Caki2 (cell line): ENCODE data around the gene VPS9D1. TPM values are rescaled to one million over a fixed set of nuclear protein-coding genes. Genes with fewer than 3 reads are reported as not detected.
"Not testable (repeated sequence)": the region's sequence is repeated elsewhere in the genome, so short reads cannot be mapped to it uniquely, and the experiment has no call there.

Experiments
- DNase-seq: peaks from one replicate; pipeline ENCODE4 v3.0.0-alpha.2; 2015; ENCODE audit warnings: low read depth
- in situ Hi-C: cut with HindIII; loops from 2 replicates; pipeline ENCODE4 v1.10.0; 2016; ENCODE audit warnings: low sequenced_read_pairs, low pct_unique_long_range_greater_than_20kb, mixed read lengths
- total RNA-seq: library from RNA; depleted of rRNA; stranded (reverse); fragments of >200 nt; shearing (Covaris generic); gene quantifications from 2 replicates; pipeline ENCODE4 v1.2.3, GENCODE V29; 2014; ENCODE audit warnings: low replicate concordance

The VPS9D1 gene
- total RNA-seq, 1 experiment from 2014 or later, result 13.5 TPM

DNA sequence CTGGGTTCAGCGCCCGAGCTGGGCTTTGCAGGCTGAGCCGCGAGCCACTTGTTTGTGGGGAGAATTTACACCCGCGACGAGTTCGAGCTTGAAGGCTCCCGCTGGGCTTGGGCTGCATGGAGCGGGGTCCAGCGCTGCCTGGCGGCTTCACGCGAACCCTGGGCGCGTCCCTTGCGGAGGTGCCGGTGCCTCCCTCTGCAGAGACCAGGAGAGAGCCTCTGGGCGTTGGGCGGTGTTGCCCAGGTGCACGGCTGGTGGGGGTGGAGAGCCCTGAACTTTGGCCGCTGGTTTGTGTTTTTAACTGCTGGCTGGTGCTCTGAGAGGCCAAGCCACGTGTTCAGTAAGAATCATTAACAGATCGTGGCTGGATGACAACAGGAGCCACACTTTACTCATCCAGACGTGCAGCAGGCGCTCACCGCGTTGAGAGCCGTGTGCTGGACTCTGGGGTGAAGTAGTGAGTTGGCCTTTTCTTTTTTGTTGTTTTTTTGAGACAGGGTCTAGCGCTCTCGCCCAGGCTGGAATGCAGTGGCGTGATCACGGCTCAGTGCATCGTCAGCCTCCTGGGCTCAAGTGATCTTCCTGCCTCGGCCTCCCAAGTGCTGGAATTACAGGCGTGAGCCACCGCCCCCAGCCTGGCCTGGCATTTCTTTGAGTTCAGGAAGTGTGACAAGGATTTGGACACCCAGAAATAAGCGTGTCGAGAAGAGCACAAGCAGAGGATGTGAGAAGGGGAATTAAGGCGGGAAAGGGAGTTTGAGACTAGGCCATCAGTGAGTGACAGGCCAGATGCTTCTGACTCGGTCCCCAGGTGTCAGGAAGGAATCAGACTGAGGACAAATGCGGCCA, 33.4 kb downstream of the VPS9D1 start:
- in situ Hi-C loops, result no loop called here
- peak; percentile 99 for DNase-seq

DNA sequence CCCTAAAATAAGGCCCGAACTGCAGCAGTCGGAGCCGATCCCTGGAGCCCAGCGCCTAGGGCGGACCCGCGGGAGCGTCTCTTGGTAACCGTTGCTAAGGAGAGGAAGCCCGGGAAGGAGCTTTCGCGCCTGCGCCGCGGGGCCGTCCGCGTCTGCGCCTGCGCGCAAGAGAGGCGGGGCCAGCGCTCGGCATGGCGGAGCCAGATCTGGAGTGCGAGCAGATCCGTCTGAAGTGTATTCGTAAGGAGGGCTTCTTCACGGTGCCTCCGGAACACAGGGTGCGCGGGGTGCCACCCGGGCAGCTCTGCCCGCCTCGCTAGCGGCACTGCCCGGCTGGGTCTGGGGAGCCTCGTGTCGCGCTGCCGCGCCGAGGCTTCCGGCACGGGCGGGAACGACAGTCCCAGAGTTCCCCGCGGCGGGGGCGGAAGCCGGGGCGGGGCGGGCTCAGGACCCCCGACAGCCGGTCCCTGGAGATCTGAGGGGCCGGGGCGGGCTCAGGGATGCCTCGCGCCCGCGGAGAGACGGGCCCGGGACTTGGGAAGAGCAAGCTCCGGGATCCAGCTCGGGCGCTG, 34.1 kb downstream of the VPS9D1 start, which contains the start of gene CDK10:
Gene CDK10 (plus strand): TSS at position 170 of the 572 bp plus-strand sequence. CDS start 22 bp downstream, at position 192.
- DNase-seq, result peak; percentile 86
- in situ Hi-C loops, result no loop called here

DNA sequence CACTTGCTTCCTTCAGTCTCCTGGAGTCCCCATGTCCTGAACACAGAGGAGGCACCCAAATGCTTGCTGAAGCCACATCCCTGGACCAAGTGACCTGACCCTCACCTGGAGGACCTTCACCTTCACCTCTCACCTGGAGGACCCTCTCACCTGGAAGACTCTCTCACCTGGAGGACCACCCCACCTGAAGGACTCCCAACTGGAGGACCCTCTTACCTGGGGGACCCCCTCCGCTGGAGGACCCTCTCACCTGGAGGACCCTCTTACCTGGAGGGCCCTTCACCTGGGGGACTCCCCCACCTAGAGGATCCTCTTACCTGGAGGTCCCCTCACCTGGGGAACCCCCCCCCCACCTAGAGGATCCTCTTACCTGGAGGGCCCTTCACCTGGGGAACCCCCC, 34.8 kb downstream of the VPS9D1 start:
- no peak for DNase-seq
- in situ Hi-C loops, result no loop called here

GRCh38 chr16:89678258-89678657, 42.4 kb downstream of the VPS9D1 start:
- no peak for DNase-seq
- in situ Hi-C loops, result no loop called here

- in situ Hi-C loops, result no loop called here
- no peak for DNase-seq
Measured at GRCh38 chr16:89672177-89672941, 48.3 kb downstream of the VPS9D1 start.

GRCh38 chr16:89671565-89671964, 49.1 kb downstream of the VPS9D1 start:
- in situ Hi-C loops, DNase-seq: not testable (repeated sequence)

GRCh38 chr16:89670496-89671431, 49.9 kb downstream of the VPS9D1 start:
- in situ Hi-C loops, result no loop called here
- DNase-seq, result peak; percentile 31

- DNase-seq, result no peak
- in situ Hi-C loops, result no loop called here
Measured at GRCh38 chr16:89669755-89670154, 50.9 kb downstream of the VPS9D1 start.

GRCh38 chr16:89668790-89669158, 51.9 kb downstream of the VPS9D1 start:
- DNase-seq, result no peak
- in situ Hi-C loops, result no loop called here

DNA sequence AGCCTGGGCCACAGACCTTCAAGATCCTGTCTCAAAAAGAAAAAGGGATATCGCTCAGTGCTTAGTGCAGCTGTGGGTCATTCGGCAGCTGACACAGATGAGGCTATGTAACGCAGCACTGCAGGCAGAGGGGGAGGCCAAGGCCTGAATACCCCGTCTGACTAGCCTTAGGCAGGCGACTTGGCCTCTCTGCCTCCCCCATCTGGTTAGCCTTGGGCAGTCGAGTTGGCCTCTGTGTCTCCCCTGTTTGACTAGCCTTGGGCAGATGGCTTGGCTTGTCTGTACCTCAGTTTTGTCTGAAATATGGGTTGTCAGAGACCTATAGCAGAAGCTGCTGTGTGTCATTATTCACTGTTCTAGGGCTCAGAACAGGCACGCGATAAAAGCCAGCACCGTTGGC, 53.1 kb downstream of the VPS9D1 start:
- in situ Hi-C loops, result no loop called here
- DNase-seq, result no peak

- in situ Hi-C loops, DNase-seq: not testable (repeated sequence)
Measured at GRCh38 chr16:89667000-89667399, 53.7 kb downstream of the VPS9D1 start.

DNA sequence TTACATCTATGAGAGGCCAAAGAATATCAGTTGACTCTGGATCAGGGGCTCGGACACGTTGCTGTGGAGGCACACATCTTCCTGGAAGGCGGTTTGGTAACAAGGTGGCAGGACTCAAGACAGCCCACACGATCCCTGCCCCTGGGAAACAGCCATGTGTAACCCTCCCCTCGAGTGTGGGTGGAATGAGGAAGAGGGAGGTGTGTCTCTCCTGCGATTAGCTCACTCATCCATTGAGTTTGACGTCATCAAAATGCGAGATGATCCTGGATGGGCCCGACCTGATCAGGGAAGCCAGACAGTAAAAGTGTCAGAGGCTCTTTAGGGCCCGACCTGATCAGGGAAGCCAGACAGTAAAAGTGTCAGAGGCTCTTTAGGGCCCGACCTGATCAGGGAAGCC, 56.5 kb downstream of the VPS9D1 start:
- in situ Hi-C loops, DNase-seq: not testable (repeated sequence)

GRCh38 chr16:89661215-89661614, 59.5 kb downstream of the VPS9D1 start:
- in situ Hi-C loops, result no loop called here
- DNase-seq, result no peak

GRCh38 chr16:89660146-89660545, 60.6 kb downstream of the VPS9D1 start:
- in situ Hi-C loops, result no loop called here
- no peak for DNase-seq

- in situ Hi-C loops, result no loop called here
- no peak for DNase-seq
Measured at GRCh38 chr16:89658221-89658879, 62.3 kb downstream of the VPS9D1 start.

DNA sequence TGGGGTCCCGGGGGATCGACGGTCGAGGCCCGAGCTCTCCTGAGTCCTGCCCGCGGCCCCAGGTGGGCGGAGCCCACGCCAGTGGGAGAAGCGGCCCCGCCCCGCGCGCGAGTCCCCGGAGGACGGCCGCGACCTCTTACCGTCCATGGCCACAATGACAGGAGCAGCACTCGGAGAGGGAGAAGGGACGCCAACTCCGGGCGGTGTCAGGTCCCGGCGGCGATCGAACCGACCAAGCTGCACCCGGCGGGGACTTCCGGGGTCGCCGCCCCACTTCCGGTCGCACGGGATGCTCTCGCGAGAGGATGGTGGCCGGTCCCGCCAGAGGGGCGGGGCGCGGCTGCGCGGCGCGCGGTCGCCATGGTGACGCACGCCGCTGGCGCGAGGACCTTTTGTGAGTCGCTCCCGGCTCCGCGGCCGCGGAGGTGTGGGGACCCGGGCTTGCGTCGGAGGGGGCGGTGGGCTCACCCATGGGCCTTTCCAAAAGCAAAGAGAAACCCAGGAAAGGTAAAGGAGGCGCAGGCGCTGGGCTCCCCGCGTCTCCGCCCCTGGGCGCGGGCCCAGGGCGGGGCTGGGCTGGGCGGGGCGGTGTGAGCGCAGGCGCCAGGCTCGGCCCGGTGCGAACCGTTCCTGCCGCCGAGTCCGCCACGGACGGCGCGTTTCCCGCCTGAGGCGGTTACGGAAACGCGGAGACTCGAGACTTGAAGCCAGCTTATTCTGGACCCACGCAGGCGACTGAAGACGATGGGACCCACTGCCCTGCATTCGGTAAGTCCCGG, 63.1 kb downstream of the VPS9D1 start, which contains the start of the genes CHMP1A and SPATA33:
Gene CHMP1A (minus strand): TSS at position 267 of the 779 bp plus-strand sequence. CDS start 120 bp downstream, at position 147.
Gene SPATA33 (plus strand): TSS at position 395 of the 779 bp plus-strand sequence. CDS start 76 bp downstream, at position 471.
- in situ Hi-C loops, result no loop called here
- DNase-seq, result peak; percentile 90
